PC-9 (cell line): Measurements from ENCODE around the gene WBP1. TPM values are rescaled to one million over a fixed set of nuclear protein-coding genes. Genes with fewer than 3 reads are reported as not detected.
"Not testable (repeated sequence)": the region's sequence is repeated elsewhere in the genome, so short reads cannot be mapped to it uniquely, and the experiment has no call there.

Experiments
- BruUV-seq: library from RNA; stranded (reverse); fragments of 400-500 nt; replicated peaks from 2 replicates; lab custom pipeline; 2021; lab: Mats Ljungman, UMichigan
- CTCF ChIA-PET: fragments of 300-600 bp; sonication (Branson Sonifier 250); formaldehyde crosslinking; loops from one replicate; lab custom pipeline; 2022; ENCODE audit warnings: antibody characterized with exemption; lab: Charles Lee
- POLR2A ChIA-PET: fragments of 300-600 bp; sonication (Branson Sonifier 250); formaldehyde crosslinking; loops from one replicate; lab custom pipeline; 2022; ENCODE audit warnings: antibody characterized with exemption; ENCODE audit not compliant: unreplicated experiment; lab: Charles Lee
- DNase-seq, 2 experiments: peaks; one replicate each; pipeline versions ENCODE4 v3.0.0 to v3.0.0-alpha.2; 2015 to 2022; ENCODE audit warnings: mixed read lengths in 1 of 2
- H2AFZ ChIP-seq: fragments of 200-600 bp; sonication (generic); 2 replicates; pipeline ENCODE4 v1.8.1; 2017; ENCODE audit warnings: antibody characterized with exemption
- H3F3A ChIP-seq: fragments of 200-600 bp; sonication (generic); 2 replicates; pipeline ENCODE4 v1.8.1; 2017; ENCODE audit warnings: antibody characterized with exemption, mild to moderate bottlenecking, low read depth; ENCODE audit not compliant: insufficient read depth
- H3K27ac ChIP-seq: fragments of 200-600 bp; sonication (generic); 2 replicates; pipeline ENCODE4 v1.6.1; 2016; ENCODE audit warnings: mixed run types
- H3K27me3 ChIP-seq: fragments of 200-600 bp; sonication (generic); 2 replicates; pipeline ENCODE4 v1.6.1; 2016; ENCODE audit warnings: low read depth, mixed run types; ENCODE audit not compliant: insufficient read depth
- H3K36me3 ChIP-seq: fragments of 200-600 bp; sonication (generic); 2 replicates; pipeline ENCODE4 v1.6.1; 2016; ENCODE audit warnings: low read depth, mixed run types
- H3K4me1 ChIP-seq: fragments of 200-600 bp; sonication (generic); replicated peaks from 2 replicates; pipeline ENCODE4 v1.6.1; 2016; ENCODE audit warnings: mixed run types; ENCODE audit not compliant: insufficient read depth
- H3K4me2 ChIP-seq: fragments of 200-600 bp; sonication (generic); 2 replicates; pipeline ENCODE4 v1.6.1; 2017; ENCODE audit warnings: mixed run types
- H3K4me3 ChIP-seq: fragments of 200-600 bp; sonication (generic); 2 replicates; pipeline ENCODE4 v1.6.1; 2016; ENCODE audit warnings: mixed run types
- H3K79me2 ChIP-seq: fragments of 200-600 bp; sonication (generic); 2 replicates; pipeline ENCODE4 v1.6.1; 2017; ENCODE audit warnings: low read depth, mixed run types
- H3K9me2 ChIP-seq: fragments of 200-600 bp; sonication (generic); 2 replicates; pipeline ENCODE4 v1.8.1; 2017; ENCODE audit warnings: mild to moderate bottlenecking; ENCODE audit not compliant: insufficient read depth
- H3K9me3 ChIP-seq: fragments of 200-600 bp; sonication (generic); 2 replicates; pipeline ENCODE4 v1.8.1; 2016; ENCODE audit warnings: low read depth; ENCODE audit not compliant: insufficient read depth
- H4K20me1 ChIP-seq: fragments of 200-600 bp; sonication (generic); 2 replicates; pipeline ENCODE4 v1.8.1; 2017; ENCODE audit not compliant: insufficient read depth
- CTCF ChIP-seq: fragments of 200-600 bp; sonication (generic); conservative IDR thresholded peaks from 2 replicates; pipeline ENCODE4 v1.6.1; 2017; ENCODE audit warnings: mixed run types, antibody characterized with exemption, mild to moderate bottlenecking, moderate library complexity
- EZH2 ChIP-seq: fragments of 200-600 bp; sonication (generic); IDR thresholded peaks from 2 replicates; pipeline ENCODE4 v1.8.0; 2017; ENCODE audit warnings: antibody characterized with exemption, low read depth
- intact Hi-C: fragments of 100-400 bp; cut with micrococcal nuclease; formaldehyde crosslinking; loops from one replicate; pipeline ENCODE4 v1.10.0; 2022; ENCODE audit not compliant: unreplicated experiment
- total RNA-seq: library from RNA; stranded (reverse); gene quantifications from 2 replicates; pipeline ENCODE4 v1.2.3, GENCODE V29; 2021

WBP1 gene
- total RNA-seq, 1 experiment from 2014 or later, result 68.0 TPM

GRCh38 chr2:74464406-74464805 is 6.2 kb downstream of the WBP1 start:
- H3K9me3 ChIP-seq, result no peaks in the 10 kb centered on the region
- peaks cover 15% of the 10 kb centered on the region for H3K36me3 ChIP-seq
- peaks cover 29% of the 10 kb centered on the region; the same call in 1 of the 2 replicates for H3F3A ChIP-seq
- H3K4me2 ChIP-seq, result peak overlapping the region; percentile 92
- peaks cover 29% of the 10 kb centered on the region for H3K79me2 ChIP-seq
- BruUV-seq, result TSS peak; percentile 20
- H2AFZ ChIP-seq, result peak overlapping the region; percentile 87
- POLR2A ChIA-PET, result interaction anchor here (0.5 to 0.7 kb wide), 2 partner anchors 43 to 310 kb away, joined by 6 to 13 read pairs; no protein-coding TSS in a partner anchor
- peak overlapping the region; percentile 95 for H3K4me3 ChIP-seq
- H3K4me1 ChIP-seq, result peaks cover 16% of the 10 kb centered on the region
- no peaks in the 10 kb centered on the region for H3K27me3 ChIP-seq
- 0 out of 2 replicates have a peak overlapping the region, but pooled peaks have one; percentile 50 for H3K27ac ChIP-seq
- H3K9me2 ChIP-seq, result no peaks in the 10 kb centered on the region
- H4K20me1 ChIP-seq, result no peaks in the 10 kb centered on the region
- DNase-seq, result no peak
- intact Hi-C loops, result no loop called here
- no peak for TF ChIP-seq EZH2
- TF ChIP-seq CTCF, result no peak
- CTCF ChIA-PET, result no interaction called here

- H3K4me3 ChIP-seq, H3K27me3 ChIP-seq, intact Hi-C loops, BruUV-seq, H3K27ac ChIP-seq, H2AFZ ChIP-seq, H3K9me2 ChIP-seq, H3K36me3 ChIP-seq, H3K9me3 ChIP-seq, H4K20me1 ChIP-seq, DNase-seq, H3K79me2 ChIP-seq: not testable (repeated sequence)
- Histone ChIP-seq H3K4me2 (peak overlapping the region; percentile 95), H3F3A (peaks cover 59% of the 10 kb centered on the region), H3K4me1 (peaks cover 15% of the 10 kb centered on the region)
- ChIA-PET POLR2A (interaction anchor here (0.6 kb wide), 1 partner anchor 265 kb away, joined by 19 read pairs; no protein-coding TSS in a partner anchor), CTCF (interaction anchor here (0.6 to 0.7 kb wide), 2 partner anchors 21 to 79 kb away, joined by 4 to 9 read pairs; no protein-coding TSS in a partner anchor)
These were observed 12.5 kb downstream of the WBP1 start for GRCh38 chr2:74470742-74471141.

GRCh38 chr2:74471332-74472065 is 13.3 kb downstream of the WBP1 start:
- Histone ChIP-seq H4K20me1 (no peaks in the 10 kb centered on the region), H3K79me2 (0 out of 2 replicates have a peak, but pooled peaks cover 3% of the 10 kb centered on the region), H3K4me2 (peak overlapping the region; percentile 95), H2AFZ (peak overlapping the region; percentile 93), H3K27ac (peak overlapping the region; percentile 74), H3K9me3 (no peaks in the 10 kb centered on the region), H3K4me1 (peaks cover 9% of the 10 kb centered on the region), H3K4me3 (peak overlapping the region; percentile 89), H3F3A (peaks cover 61% of the 10 kb centered on the region), H3K27me3 (no peaks in the 10 kb centered on the region), H3K36me3 (no peaks in the 10 kb centered on the region), H3K9me2 (no peaks in the 10 kb centered on the region)
- ChIA-PET CTCF (interaction anchor here (0.6 to 0.7 kb wide), 3 partner anchors 20 to 80 kb away, joined by 4 to 9 read pairs (median 8); no protein-coding TSS in a partner anchor), POLR2A (interaction anchor here (0.6 to 0.7 kb wide), 4 partner anchors 28 to 997 kb away, joined by 3 to 19 read pairs (median 6); partner anchors contain the start of gene LBX2)
- no peak for DNase-seq
- TF ChIP-seq EZH2, result no peak
- TF ChIP-seq CTCF, result no peak
- no TSS peak for BruUV-seq
- intact Hi-C loops, result no loop called here
